NCI-H1092 (cell line): ENCODE results near the gene RRP7A.
"Not testable (repeated sequence)": the region's sequence is repeated elsewhere in the genome, so short reads cannot be mapped to it uniquely, and the experiment has no call there.

ENCODE experiments used
- DNase-seq: peaks from one replicate; lab custom pipeline; 2025; lab: John Stamatoyannopoulos, UW

RRP7A gene

DNA sequence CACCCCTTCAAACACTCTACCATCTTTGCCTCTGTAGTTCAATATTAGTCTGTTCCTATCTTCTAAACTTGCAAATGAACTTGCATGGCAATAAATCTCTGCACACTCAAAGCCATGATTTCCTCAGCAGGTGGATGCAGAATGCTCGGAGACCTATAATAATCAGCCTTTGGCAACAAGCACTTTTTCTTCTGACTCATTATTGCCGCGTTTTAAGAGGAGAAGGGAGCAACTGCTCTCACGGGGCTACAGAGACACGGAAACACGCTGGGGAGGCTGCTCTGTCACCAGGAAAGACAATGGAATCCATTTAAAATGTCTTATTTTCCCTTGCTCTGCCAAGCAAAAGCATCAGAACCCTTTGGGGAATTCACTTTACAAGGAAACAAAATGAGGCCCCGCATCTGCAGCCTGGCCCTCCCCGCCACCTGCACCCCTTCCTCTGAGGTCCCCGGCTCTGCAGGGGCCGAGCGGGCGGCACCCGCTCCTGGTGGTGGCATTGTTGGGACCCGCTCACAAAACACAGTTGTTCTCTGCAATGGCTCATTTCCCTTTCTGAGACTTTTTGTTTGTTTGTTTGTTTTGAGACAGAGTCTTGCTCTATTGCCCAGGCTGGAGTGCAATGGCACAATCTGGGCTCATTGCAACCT, 15.6 kb upstream of the RRP7A start:
- not testable (repeated sequence) for DNase-seq

DNA sequence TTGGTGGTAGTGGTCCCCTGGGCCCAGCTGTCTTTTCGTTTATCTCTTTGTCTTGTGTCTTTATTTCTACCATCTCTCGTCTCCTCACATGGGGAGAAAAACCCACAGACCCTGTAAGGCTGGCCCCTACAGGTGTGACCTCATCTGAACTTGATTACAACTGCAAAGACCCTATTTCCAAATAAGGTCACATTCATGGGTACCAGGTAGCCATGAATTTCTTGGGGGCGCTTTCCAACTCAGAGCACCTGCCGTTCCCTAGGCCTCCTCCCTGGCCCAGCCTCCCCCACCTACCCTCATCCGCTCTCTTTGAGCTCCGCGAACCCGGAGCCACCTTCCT, 14.0 kb upstream of the RRP7A start:
- no peak for DNase-seq

DNA sequence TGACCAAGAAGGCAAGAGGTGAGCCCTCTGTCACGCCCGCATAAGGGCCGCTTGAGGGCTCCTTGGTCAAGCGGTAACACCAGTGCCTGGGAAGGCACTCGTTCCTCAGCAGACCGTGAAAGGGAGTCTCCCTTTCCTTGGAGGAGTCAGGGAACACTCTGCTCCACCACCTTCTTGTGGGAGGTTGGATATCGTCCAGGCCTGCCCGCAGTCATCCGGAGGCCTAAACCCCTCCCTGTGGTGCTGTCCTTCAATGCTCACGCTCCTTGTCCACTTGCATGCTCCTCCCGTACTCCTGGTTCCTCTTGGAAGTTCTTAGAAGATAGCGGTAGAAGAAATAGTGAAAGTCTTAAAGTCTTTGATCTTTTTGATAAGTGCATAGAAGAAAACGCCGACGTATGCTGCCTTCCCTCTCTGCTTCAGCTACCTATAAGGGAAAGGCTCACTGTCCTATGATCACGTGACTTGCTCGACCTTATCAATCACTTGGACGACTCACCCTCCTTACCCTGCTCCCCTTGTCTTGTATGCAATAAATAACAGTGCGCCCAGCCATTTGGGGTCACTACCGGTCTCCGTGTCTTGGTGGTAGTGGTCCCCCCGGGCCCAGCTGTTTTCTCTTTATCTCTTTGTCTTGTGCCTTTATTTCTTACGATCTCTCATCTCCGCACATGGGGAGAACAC, 11.9 kb upstream of the RRP7A start:
- DNase-seq: not testable (repeated sequence)

DNA sequence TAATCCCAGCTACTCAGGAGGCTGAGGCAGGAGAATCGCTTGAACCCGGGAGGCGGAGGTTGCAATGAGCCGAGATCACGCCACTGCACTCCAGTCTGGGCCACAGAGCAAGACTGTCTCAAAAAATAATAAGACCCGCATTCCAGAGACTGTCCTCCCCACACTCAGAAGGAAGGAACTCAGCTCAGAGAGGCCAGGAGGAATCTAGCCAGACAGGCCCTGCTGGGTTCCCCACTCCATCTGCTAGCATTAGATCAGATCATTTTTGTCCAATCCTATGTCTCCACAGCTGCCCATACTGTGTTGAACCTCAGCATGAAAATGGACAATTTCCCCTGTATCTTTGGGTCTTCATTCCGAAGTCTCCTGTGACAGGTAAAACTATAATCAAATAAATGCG, 9.8 kb upstream of the RRP7A start:
- DNase-seq: not testable (repeated sequence)

DNA sequence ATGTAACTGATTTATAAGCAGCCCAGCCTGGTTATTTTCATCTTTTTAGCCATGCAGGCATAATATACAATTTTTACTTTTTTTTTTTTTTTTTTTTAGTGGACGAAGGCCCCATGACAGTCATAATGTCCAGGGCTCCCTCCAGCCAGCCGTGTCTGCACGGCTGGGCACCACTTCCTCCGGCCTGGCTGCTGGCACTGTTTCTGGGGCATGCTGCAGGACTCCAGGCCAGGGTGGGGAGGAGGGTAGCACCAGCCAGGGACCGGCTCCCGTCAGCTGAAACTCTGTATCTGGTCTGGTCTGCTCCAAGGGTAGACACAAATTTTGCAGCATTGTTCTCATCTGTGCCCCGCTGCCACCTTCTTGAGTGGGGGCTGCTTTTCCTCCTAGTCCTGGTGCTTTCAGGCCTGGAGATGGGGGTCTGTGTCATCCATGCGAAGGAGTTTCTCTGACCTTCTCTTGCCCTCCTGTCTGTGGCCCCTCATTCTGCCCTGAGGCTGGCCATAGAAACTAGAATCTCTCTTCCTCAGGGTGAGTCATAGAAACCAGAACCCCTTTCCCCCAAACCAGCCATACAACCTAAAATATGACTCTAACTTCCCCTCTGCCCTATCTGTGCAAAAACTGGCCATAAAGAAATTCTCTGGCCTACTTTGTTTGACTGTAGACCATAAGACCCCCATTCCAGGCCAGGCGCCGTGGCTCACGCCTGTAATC, 9.2 kb upstream of the RRP7A start:
- DNase-seq: no peak

DNA sequence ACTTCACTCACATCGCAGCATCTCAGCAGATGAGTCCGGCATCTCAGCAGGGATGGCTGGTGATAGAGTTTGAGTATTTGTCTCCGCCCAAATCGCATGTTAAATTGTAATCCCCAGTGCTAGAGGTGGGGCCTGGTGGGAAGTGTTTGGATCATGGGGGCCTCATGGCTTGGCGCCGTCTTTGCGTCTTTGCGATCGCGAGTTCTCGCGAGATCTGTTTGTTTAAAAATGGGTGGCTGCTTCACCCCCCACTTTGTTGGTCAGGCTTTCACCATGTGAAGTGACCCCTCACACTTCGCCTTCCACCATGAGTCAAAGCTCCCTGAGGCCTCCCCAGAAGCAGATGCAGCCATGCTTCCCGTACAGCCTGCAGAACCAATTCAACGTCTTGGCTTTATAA, 3.0 kb upstream of the RRP7A start:
- no peak for DNase-seq

DNA sequence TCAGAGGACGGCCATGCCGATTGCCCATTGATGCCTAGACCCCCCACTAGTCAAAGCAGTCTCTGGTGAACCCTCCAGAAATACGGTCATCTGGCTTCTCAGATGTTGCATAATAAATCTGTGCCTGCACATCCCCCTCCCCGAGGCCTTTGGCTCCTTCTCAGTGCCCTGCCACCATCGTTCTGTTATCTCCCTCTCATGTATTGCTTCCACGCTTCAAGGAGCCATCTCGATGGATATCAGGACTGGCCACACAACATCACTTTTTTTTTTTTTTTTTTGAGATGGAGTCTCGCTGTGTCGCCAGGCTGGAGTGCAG, 1.6 kb upstream of the RRP7A start:
- DNase-seq: no peak

DNA sequence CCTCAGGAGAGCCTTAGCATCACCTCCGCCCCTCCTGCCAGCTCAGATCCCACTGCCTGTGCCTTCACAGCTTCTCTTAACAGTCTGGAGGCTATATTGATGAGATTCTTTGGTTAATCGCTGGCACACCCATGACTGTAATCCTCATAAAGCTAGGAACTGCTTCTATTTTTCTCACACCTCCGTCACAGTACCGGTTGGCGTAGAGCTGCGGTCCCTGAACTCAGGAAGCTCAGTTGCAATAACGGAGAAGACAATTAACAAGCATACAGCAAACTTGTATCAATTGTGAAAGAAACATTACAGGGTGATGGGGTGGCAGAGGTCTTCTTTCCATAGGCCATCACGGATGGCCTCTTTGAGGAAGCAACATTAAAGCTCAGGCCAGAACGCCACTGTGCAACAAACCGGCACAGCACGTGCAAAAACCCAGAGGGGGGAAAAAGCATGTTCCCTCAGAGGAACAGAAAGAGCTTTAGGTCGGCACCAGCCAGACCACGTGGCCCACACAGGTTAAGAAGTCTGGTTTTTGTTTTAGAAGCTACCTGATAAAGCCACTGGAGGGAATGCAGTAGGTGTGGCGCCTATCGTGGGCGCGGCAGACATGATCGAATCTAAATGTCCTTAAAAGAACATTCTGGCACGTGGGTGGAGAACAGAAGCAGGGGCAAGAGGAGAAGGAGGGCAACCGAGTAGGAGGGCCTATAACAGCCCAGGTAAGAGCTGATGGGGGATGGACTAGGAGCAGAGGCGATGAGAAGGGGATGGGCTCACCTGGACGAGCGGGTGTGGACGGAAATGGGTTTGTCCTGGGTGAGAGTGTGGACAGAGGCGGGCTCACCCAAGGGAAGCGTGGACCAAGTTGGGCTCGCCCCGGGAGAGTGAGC, 715 bp downstream of the RRP7A start:
- DNase-seq: not testable (repeated sequence)

DNA sequence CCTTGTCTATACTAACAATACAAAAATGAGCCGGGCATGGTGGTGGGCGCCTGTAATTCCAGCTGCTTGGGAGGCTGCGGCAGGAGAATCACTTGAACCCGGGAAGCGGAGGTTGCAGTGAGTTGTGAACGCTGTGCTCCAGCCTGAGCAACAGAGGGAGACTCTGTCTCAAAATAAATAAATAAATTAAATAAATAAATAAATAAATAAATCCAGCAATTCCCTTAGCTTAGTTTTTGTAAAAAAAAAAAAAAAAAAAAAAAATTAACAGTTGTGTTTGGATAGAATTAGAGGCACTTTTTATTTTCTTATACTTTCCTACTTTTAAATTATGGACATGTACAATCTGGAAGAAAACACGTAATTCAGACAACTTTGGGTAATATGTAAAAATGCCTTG, 2.5 kb downstream of the RRP7A start:
- not testable (repeated sequence) for DNase-seq

DNA sequence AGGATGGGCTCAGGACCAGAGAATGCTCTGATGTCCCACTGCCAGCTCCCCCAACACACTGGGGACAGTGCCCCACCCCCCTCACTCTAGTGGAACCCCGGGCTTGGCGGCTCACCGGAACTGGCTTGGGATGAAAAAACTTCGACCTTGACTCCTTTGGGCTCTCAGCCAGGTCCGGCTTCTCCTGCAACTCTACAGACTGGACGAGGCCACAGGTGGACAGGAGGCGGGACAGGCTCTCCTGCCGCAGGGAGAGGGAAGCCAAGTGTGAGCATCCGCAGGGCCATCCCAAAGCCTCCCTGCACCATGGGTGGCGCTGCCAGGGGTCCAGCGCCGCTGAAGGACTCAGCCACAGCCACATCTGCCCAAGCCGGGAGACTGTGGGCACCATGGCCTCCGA, 3.7 kb downstream of the RRP7A start:
- DNase-seq: no peak

DNA sequence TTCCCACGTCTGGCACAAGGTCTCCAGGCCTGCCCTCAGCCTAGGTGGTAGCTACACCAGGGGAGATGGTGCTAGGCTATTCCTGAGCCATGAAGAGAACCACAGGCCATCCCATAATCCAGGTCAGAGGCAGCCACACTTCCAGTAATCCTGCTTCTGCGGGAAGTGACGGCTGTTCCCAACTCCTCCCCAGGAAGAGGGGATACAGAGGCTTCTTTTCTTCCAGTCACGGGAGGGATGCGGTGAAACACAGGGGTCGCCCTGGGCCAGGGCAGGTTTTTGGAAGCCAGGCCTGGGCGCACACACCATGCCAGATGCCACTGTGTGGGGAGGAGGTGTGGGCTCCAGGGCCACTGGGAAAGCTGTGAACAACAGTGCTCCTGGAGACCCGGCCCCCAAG, 4.3 kb downstream of the RRP7A start:
- not testable (repeated sequence) for DNase-seq

DNA sequence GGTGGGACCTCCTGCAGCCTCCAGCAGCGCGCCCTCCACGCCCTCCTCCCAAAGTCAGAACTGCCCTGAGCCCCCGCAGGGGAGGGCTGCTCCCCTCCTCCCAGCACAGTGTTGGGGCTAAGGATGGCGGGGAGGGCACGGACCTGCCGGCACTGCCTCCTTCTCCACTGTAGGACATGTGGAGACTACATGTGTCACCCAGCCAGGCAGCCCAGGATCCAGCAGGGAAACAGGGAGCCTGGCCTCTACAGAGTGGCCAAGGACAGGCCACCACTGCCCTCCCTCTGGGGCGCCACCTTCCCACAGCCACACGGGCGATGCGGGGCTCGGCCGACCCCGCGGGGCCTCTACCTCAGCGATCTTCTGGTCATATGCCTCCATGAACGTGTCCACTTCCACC, 5.3 kb downstream of the RRP7A start:
- DNase-seq: not testable (repeated sequence)

DNA sequence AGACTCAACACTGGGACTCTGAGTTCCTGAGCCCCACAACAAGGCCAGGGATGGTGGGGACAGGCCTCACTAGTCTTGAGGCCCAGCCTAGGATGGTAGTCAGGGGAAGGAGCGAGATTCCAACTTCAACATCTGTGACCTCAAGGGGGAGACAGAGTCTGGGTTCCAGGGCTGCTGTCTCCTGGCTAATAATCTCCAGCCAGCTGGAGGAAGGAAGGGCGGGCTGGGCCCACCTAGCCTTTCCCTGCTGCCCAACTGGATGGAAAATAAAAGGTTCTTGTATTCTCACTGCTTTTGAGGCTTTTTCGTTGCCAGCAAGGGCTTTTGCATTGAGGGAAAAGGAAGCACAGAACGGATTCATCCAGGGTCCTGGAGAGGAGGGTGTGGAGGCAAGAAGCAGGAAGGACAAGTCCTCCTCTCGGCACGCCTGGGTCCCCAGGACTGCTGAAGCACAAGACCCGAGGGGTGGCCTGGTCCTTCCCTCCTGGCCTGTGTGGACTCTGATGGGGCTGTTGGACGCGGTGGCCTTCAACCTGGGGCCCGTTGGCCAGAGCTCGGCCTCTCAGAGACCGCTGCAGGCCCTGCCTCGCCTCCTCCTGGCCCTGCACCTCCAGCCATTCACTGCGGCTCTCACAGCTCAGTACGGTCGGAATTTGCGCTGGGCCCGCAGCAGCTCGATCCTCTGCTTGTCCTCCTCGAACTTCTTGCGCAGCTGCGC, 7.2 kb downstream of the RRP7A start:
- not testable (repeated sequence) for DNase-seq

DNA sequence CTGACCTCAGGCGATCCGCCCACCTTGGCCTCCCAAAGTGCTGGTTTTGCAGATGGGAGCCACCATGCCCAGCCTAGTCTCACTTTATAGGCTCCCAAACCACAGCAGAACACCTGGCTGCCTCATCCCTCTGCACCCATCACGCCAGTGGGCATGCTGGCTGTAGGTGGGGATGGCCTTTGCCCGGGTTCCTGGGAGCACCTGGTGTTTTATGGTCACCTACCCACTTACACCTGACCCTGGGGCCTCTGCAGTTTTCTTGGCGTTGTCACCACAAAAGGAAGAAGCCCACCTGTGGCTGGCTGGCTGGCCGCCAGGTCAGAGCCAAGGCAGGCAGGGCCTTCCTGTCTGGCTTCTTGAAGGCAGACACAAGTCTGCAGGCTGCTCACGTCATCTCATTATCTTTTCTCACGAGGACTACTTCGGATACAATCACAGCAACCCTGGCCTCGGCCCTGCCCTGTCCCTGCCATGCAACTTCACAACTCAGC, 8.2 kb downstream of the RRP7A start:
- DNase-seq: no peak

DNA sequence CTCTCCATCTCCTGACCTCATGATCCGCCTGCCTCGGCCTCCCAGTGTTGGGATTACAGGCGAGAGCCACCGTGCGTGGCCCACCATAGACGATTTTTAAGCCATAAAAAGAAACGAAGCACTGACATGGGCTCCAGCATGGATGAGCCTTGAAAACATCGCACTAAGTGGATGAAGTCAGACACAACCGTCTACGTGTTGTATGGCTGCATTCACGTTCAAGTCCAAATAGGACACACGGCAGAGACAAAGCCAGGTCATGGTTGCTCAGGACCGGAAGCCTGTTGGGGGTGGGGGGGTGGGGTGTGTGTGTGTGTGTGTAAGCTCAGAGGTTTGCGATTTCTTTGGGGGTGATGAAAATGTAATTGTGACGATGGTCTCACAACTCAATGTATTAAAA, 10.0 kb downstream of the RRP7A start:
- no peak for DNase-seq

DNA sequence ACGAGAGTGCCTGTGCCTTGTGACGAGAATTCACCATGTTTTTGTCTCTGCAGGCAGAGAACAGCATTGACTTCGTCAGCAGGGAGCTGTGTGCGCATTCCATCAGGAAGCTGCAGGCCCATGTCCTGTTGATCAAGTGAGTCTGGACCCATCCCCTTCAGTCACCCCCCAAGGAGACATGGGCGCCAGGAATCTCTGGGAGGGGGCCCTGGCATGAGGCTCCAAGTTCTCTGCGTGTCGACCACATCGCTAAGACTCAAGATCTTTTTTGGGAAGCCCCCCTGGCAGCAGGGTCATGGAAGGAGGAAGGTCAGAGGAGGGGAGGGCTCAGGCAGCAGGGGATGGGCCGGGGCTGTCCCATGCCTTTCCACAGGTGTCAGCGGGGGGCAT, 10.6 kb downstream of the RRP7A start:
- not testable (repeated sequence) for DNase-seq

DNA sequence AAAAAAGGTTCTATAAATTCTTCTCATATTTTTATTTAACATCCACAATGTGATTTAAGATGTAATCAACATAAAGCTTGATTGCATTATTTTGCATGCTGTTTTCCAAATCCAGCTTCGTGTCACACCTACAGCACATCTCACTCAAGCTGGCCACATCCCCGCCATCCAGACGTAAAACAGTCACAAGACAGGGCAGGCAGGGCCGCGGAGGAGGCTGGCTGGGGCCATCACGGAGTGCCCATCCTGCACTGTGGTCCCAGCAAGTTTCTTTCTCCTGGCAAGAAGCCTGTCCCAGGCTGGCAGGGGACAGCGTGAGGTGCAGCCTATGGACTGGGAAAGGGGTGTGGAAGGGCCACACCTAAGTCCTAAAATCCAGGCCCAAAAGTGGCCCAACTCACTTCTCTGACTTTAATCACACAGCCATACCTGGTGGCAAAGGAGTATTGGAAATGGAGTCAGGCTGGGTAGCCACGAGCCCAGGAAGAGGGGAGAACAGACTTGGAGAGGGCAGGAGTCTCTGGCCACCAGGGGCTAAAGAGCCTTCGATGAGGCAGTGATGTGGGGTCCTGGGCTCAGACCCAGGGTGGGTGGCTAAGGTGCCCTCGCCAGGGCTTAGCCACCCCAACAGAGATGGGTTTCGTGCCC, 11.1 kb downstream of the RRP7A start:
- DNase-seq: not testable (repeated sequence)

DNA sequence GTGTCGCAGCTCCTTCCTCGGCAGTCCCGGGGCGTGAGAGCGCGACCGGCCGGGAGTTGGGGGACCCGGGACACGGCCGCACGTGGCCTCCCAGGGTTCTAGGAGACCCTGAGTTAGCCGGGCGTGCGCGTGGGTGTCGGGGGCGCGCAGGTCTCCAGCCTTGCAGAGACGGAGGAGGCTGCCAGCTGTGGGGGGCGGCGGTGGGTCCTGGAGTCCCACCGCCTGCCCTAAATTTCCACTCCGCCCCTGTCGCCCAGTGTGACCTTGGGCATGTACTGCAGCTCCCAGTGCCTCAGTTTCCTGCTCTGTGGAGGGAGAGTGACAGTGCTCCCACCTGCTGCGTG, 18.8 kb downstream of the RRP7A start:
- no peak for DNase-seq

DNA sequence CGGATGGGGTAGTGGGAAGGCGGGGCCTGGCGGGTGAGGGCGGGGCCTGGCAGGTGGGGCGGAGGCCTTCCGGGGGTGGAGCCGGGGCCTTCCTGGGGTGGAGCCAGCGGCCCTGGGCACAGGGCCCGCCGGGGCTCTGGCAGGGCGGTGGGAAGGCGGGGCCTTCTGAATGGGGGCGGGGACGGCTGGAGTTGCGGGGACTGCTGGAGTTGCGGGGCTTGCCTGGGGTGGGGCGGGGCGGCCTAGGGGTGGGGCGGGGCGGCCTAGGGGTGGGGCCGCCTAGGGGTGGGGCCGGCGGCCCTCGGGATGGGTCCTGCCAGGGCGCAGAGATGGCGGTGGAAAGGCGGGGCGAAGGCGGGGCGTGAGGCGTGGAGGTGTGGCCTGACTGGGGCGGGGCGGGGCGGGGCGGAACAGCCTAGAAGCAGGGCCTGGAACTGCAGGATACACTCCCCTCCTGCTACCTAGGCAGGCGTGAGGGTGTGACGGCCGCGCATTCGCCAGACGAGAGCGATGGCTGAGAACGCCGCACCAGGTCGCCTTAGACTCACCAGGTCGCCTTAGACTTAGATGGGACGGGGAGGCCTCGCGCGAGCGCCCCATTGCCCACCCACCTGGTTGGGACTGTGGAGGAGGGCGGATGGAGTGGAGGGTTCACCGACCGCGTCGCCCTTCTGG, 19.3 kb downstream of the RRP7A start:
- DNase-seq: no peak

DNA sequence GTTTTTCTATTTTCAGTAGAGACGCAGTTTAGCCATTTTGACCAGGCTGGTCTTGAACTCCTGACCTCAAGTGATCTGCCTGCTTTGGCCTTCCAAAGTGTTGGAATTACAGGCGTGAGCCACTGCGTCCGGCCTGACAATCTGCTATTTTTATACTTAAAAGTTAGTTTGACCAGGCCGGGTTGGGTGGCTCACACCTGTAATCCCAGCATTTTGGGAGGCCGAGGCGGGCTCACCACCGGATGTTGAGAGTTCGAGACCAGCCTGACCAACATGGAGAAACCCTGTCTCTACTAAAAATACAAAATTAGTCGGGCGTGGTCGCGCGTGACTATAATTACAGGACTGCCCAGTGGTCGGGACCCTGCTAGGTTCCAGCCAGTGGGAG, 19.8 kb downstream of the RRP7A start:
- not testable (repeated sequence) for DNase-seq
